NOMO-1 treated with DMSO at 0.1 percent for 48 hours (cell line): ENCODE results near the gene TMEM165.

Source experiments
- DNase-seq: peaks from one replicate; lab custom pipeline; 2025; ENCODE audit not compliant: unreplicated experiment; lab: John Stamatoyannopoulos, UW

TMEM165 gene

DNA sequence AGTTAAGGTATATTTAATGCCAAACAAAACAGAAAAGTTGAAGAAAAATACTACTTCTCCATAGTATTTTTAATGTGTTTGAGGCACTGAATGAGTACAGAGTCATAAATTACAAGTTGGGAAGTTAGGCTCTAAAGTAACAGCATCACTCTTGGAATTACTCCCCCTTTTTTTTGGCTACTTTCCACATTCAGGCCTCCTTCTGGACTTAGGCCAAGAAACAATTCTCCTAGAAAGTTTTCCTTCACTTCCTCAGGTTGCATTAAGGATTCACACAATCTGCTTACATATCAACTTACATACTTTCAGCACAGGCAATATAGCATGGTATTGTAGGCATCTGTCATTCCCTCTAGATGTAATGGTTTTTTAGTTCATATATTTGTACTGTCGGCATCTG lies 52.1 kb downstream of the TMEM165 start:
- no peak for DNase-seq

DNA sequence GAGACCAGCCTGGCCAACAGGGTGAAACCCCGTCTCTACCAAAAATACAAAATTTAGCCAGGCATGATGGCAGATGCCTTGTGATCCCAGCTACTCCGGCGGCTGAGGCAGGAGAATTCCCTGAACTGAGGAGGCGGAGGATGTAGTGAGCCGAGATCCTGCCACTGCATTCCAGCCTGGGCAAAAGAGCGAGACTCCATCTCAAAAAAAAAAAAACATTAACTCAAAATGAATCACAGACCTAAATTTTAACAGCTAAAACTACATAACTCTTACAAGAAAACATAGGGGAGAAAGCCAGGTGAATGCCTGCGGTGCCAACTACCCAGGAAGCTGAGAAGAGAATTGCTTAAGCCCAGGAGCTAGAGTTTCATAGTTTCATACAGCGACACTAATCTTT lies 54.8 kb downstream of the TMEM165 start:
- DNase-seq: no peak

DNA sequence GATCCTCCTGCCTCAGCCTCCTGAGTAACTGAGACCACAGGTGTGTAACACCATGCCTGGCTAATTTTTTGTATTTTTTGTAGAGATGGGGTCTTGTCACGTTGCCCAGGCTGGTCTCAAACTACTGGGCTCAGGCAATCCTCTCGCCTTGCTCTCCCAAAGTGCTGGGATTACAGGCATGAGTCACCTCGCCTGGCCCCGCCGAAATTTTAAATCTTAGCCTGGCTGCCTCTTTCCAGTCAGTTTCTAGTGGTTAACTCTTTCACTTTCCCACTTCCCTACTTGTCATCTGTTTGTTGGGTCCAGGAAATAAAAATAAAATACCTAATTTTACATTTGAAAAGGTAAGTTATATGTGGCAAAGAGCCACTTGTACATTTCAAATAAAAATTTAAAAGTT lies 62.4 kb downstream of the TMEM165 start:
- no peak for DNase-seq

DNA sequence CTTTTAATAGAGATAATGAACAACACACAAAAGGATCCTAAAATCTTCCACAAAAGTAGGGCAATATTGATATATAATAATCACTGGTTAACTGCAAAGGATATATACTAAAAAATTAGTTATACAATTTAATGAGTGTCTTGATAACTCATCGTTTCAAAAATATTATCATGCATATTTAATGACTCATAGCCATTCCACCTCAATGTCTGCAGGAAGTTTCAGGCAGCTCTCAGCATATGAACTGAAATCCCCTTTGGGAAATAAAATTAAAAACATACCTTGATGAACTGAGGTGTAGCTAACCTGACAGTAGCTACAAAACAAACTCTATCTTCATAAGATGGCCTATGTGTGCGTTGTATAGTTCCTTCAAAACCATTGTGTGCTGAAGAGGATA lies 62.9 kb downstream of the TMEM165 start:
- no peak for DNase-seq

DNA sequence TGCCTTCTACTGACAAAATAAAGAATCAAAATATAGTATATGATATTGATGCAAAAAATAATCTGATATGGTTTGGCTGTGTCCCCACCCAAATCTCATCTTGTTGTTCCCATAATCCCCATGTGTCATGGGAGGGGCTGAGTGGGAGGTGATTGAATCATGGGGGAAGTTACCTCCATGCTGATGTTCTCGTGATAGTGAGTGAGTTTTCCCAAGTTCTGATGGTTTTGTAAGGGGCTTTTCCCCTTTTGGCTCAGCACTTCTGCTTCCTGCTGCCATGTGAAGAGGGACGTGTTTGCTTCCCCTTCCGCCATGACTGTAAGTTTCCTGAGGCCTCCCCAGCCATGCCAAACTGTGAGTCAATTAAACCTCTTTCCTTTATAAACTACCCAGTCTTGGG lies 70.2 kb downstream of the TMEM165 start:
- no peak for DNase-seq

DNA sequence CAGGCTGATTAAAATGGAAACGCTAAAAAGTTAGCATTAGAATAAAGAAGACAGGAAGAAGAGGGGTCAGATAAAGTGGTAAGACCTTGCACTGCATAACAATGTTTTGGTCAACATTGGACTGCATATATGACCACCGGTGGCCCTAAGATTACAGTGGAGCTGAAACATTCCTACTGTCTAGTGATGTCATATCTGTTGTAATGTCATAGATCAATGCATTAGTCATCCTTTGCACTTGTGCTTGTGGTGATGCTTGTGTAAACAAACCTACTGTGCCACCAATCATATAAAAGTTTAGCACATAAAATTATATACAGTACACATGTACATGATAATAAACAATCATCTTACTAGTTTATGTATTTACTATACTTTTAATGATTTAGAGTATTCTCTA lies 73.0 kb downstream of the TMEM165 start:
- DNase-seq: no peak

DNA sequence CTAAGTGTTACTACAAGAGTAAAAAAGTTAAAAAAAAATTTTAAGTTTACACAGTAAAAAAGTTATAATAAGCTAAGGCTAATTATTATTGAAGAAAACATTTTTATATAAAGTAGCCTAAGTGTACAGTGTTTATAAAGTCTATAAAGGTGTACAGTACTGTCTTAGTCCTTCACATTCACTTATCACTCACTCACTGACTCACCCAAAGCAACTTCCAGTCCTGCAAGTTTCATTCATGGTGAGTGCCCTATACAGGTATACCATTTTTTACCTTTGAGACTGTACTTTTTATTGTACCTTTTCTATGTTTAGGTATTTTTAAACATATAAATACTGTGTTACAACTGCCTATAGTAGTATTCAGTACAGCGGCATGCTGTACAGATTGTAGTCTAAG lies 74.2 kb downstream of the TMEM165 start:
- DNase-seq: no peak
